K562 (cell line): ENCODE measurements around the gene MTRF1L. TPM values are rescaled to one million over a fixed set of nuclear protein-coding genes. Genes with fewer than 3 reads are reported as not detected.

Source experiments
- CEBPB ChIP-seq: fragments of 450-650 bp; IDR thresholded peaks from 2 replicates; pipeline ENCODE4 v1.6.1; 2016; ENCODE audit warnings: missing genetic modification characterization, missing compliant biosample characterization
- CEBPZ ChIP-seq: fragments of 150-350 bp; IDR thresholded peaks from 2 replicates; pipeline ENCODE4 v1.6.1; 2014; ENCODE audit warnings: low read depth, mild to moderate bottlenecking, low read length, borderline replicate concordance
- CUX1 ChIP-seq: fragments of 200-800 bp; sonication (Bioruptor generic); IDR thresholded peaks from 2 replicates; pipeline ENCODE4 v1.6.1; 2016; ENCODE audit warnings: missing genetic modification characterization, missing compliant biosample characterization
- HLTF ChIP-seq: fragments of 450-650 bp; IDR thresholded peaks from 2 replicates; pipeline ENCODE4 v1.6.1; 2016
- MTA3 ChIP-seq: fragments of 450-650 bp; formaldehyde crosslinking; IDR thresholded peaks from 2 replicates; pipeline ENCODE4 v1.6.1; 2017; ENCODE audit warnings: mild to moderate bottlenecking, borderline replicate concordance
- MXI1 ChIP-seq: IDR thresholded peaks from 2 replicates; pipeline ENCODE4 v1.6.1; 2011; ENCODE audit warnings: low read depth, mild to moderate bottlenecking, improper control_type of control experiment, low read length
- NCOA2 ChIP-seq, 2 experiments: fragments of 450-650 bp; IDR thresholded peaks; 2 replicates each; pipeline ENCODE4 v1.6.1; 2018; ENCODE audit warnings: mild to moderate bottlenecking in 2 of 2, moderate library complexity in 1 of 2; ENCODE audit not compliant: partially characterized antibody in 2 of 2
- OTX1 ChIP-seq: fragments of 450-650 bp; formaldehyde crosslinking; IDR thresholded peaks from 2 replicates; pipeline ENCODE4 v1.4.0; 2022; ENCODE audit warnings: mild to moderate bottlenecking
- RBM17 ChIP-seq: fragments of 200-400 bp; formaldehyde crosslinking; IDR thresholded peaks from 2 replicates; pipeline ENCODE4 v1.6.1; 2017; ENCODE audit warnings: low read depth, mild to moderate bottlenecking, low read length, borderline replicate concordance
- SPI1 ChIP-seq: IDR thresholded peaks from 2 replicates; pipeline ENCODE4 v1.6.1; 2011; ENCODE audit warnings: low read depth, low read length, control low read depth, borderline replicate concordance
- SREBF1 ChIP-seq: fragments of 150-350 bp; IDR thresholded peaks from 2 replicates; pipeline ENCODE4 v1.6.1; 2014; ENCODE audit warnings: antibody characterized with exemption, low read depth, low read length, borderline replicate concordance
- TRIM25 ChIP-seq: fragments of 450-650 bp; IDR thresholded peaks from 2 replicates; pipeline ENCODE4 v1.7.0; 2016; ENCODE audit warnings: borderline replicate concordance
- XRCC5 ChIP-seq: fragments of 200-400 bp; formaldehyde crosslinking; IDR thresholded peaks from 2 replicates; pipeline ENCODE4 v1.6.1; 2017; ENCODE audit warnings: low read depth, mild to moderate bottlenecking, low read length
- polyA plus RNA-seq, 8 experiments: library from polyadenylated mRNA; depleted of rRNA in 4 of 8; stranded (reverse) in 5 of 8; unstranded in 3 of 8; fragments of >200 nt; fragmentation: Nextera tagmentation in 2 of 8; fragmentation: Illumina TruSeq in 1 of 8; extraction: Ambion mirVana in 2 of 8; extraction: Trizol in 1 of 8; gene quantifications; 2 replicates each; pipeline versions ENCODE4 v1.2.1 to v1.2.3, GENCODE V29; 2011 to 2014; ENCODE audit warnings: inconsistent platforms in 1 of 8, missing spikeins in 1 of 8
- total RNA-seq, 7 experiments: library from RNA; depleted of rRNA in 6 of 7; stranded (reverse); fragments of >200 nt in 6 of 7; fragmentation: Illumina TruSeq in 2 of 7; extraction: Trizol in 2 of 7; gene quantifications; 2 replicates each; pipeline versions ENCODE4 v1.2.1 to v1.2.3, GENCODE V29; 2011 to 2021; ENCODE audit warnings: low replicate concordance in 1 of 7

The MTRF1L gene
- total and polyA plus RNA-seq, 9 of the 15 experiments (the other 6 are each of a cell fraction or from before 2014, with no cell fraction given) = 10.7 to 34.0 (median 30.2) TPM

GRCh38 chr6:153002613-153003365 lies at the start of gene MTRF1L (continued):
- TF ChIP-seq MTA3 (0 out of 2 replicates have a peak, but pooled peaks have one; percentile 39), NCOA2 (IDR thresholded peaks at IDR 0.05; ENCODE audit: partially characterized antibody in 2 of 2) (no peak), CUX1 (no peak), SPI1 (no peak; the same call in 1 of the 2 replicates), RBM17 (no peak), SREBF1 (no peak), HLTF (no peak), XRCC5 (no peak), CEBPZ (no peak), OTX1 (CRISPR knock-in tag) (no peak), TRIM25 (no peak), MXI1 (peak; percentile 19; the same call in 1 of the 2 replicates), CEBPB (tag) (0 out of 2 replicates have a peak, but pooled peaks have one; percentile 21)
